ENCODE results near the gene N4BP2L1.

N4BP2L1 gene

GRCh38 chr13:32472194-32472621, 44.3 kb upstream of the N4BP2L1 start:
- no peak for TF ChIP-seq CTCF (IDR thresholded peaks at IDR 0.05; ENCODE audit: low read depth, low read length)
- peaks cover 9% of the 10 kb centered on the region for H3K4me1 ChIP-seq
- no peak for DNase-seq
- H3K36me3 ChIP-seq, result no peaks in the 10 kb centered on the region; the same call in 1 of the 2 replicates
- H3K27me3 ChIP-seq, result no peaks in the 10 kb centered on the region
- H3K4me3 ChIP-seq (ENCODE audit: low read depth, low read length), result no peak overlapping the region
- H3K9me3 ChIP-seq, result no peaks in the 10 kb centered on the region

- H3K27me3 ChIP-seq, result no peaks in the 10 kb centered on the region
- no peak for TF ChIP-seq CTCF (IDR thresholded peaks at IDR 0.05; ENCODE audit: low read depth, low read length)
- no peak for DNase-seq
- no peak overlapping the region for H3K4me3 ChIP-seq (ENCODE audit: low read depth, low read length)
- no peaks in the 10 kb centered on the region for H3K9me3 ChIP-seq
- H3K36me3 ChIP-seq, result no peaks in the 10 kb centered on the region; the same call in 1 of the 2 replicates
- peaks cover 9% of the 10 kb centered on the region for H3K4me1 ChIP-seq
These were observed 43.4 kb upstream of the N4BP2L1 start for GRCh38 chr13:32471187-32471922.

GRCh38 chr13:32468502-32469142, 40.7 kb upstream of the N4BP2L1 start:
- Histone ChIP-seq H3K4me1 (no peaks in the 10 kb centered on the region), H3K27me3 (no peaks in the 10 kb centered on the region), H3K4me3 (ENCODE audit: low read depth, low read length) (no peak overlapping the region), H3K36me3 (no peaks in the 10 kb centered on the region), H3K9me3 (no peaks in the 10 kb centered on the region)
- TF ChIP-seq CTCF (IDR thresholded peaks at IDR 0.05; ENCODE audit: low read depth, low read length), result no peak
- peak; percentile 36 for DNase-seq

GRCh38 chr13:32456591-32456990, 28.7 kb upstream of the N4BP2L1 start:
- H3K4me3 ChIP-seq (ENCODE audit: low read depth, low read length), result no peak overlapping the region
- no peak for DNase-seq
- H3K4me1 ChIP-seq, result no peaks in the 10 kb centered on the region
- no peaks in the 10 kb centered on the region; the same call in 1 of the 2 replicates for H3K36me3 ChIP-seq
- H3K9me3 ChIP-seq, result no peaks in the 10 kb centered on the region; the same call in 1 of the 2 replicates
- H3K27me3 ChIP-seq, result no peaks in the 10 kb centered on the region
- TF ChIP-seq CTCF (IDR thresholded peaks at IDR 0.05; ENCODE audit: low read depth, low read length), result no peak

GRCh38 chr13:32455594-32455903, 27.6 kb upstream of the N4BP2L1 start:
- H3K36me3 ChIP-seq, result no peaks in the 10 kb centered on the region; the same call in 1 of the 2 replicates
- H3K9me3 ChIP-seq, result no peaks in the 10 kb centered on the region; the same call in 1 of the 2 replicates

More at GRCh38 chr13:32455594-32455903, 27.6 kb upstream of the N4BP2L1 start:
- no peaks in the 10 kb centered on the region for H3K4me1 ChIP-seq
- H3K27me3 ChIP-seq, result no peaks in the 10 kb centered on the region
- DNase-seq, result no peak
- no peak overlapping the region for H3K4me3 ChIP-seq (ENCODE audit: low read depth, low read length)
- no peak for TF ChIP-seq CTCF (IDR thresholded peaks at IDR 0.05; ENCODE audit: low read depth, low read length)
